GM21576 (cell line): Measurements from ENCODE around the gene KMT2A.
A peak's percentile ranks its signal among the peaks of the same experiment; 100 is the strongest.
"Not testable (repeated sequence)": the region's sequence is repeated elsewhere in the genome, so short reads cannot be mapped to it uniquely, and the experiment has no call there.

Experiments
- ATAC-seq: cut with Tn5 transposase; IDR thresholded peaks from one replicate; pipeline ENCODE4 v1.9.1; 2021; ENCODE audit warnings: mild to moderate bottlenecking, moderate library complexity; ENCODE audit not compliant: unreplicated experiment

KMT2A gene

GRCh38 chr11:118435893-118436624 is at the start of gene KMT2A:
TSS of gene KMT2A (plus strand) at chr11:118436492. CDS start at chr11:118436513, 21 bp downstream.
- peak; percentile 46 for ATAC-seq

GRCh38 chr11:118396097-118396501 is 40.2 kb upstream of the KMT2A start:
- ATAC-seq: no peak

- ATAC-seq: no peak
Observed at GRCh38 chr11:118397448-118397847, 38.8 kb upstream of the KMT2A start.

GRCh38 chr11:118398791-118399559 is 37.3 kb upstream of the KMT2A start:
- peak; percentile 48 for ATAC-seq

- ATAC-seq: peak; percentile 52
Observed at GRCh38 chr11:118401151-118401879, 35.0 kb upstream of the KMT2A start, which contains the start of gene ATP5MG. TSS of gene ATP5MG (plus strand) at chr11:118401606. CDS start at chr11:118401666, 60 bp downstream.

- ATAC-seq: peak; percentile 19
Observed at GRCh38 chr11:118401880-118402590, 34.3 kb upstream of the KMT2A start.

- ATAC-seq: not testable (repeated sequence)
Observed at GRCh38 chr11:118402594-118402993, 33.7 kb upstream of the KMT2A start.

GRCh38 chr11:118406599-118407166 is 29.6 kb upstream of the KMT2A start:
- no peak for ATAC-seq

GRCh38 chr11:118410055-118410745 is 26.1 kb upstream of the KMT2A start:
- ATAC-seq: no peak

GRCh38 chr11:118411530-118411929 is 24.8 kb upstream of the KMT2A start:
- no peak for ATAC-seq

GRCh38 chr11:118412921-118413320 is 23.4 kb upstream of the KMT2A start:
- ATAC-seq: no peak

- ATAC-seq: no peak
Observed at GRCh38 chr11:118415062-118415738, 21.1 kb upstream of the KMT2A start.

- no peak for ATAC-seq
Observed at GRCh38 chr11:118415739-118416068, 20.6 kb upstream of the KMT2A start.

GRCh38 chr11:118416900-118417299 is 19.4 kb upstream of the KMT2A start:
- ATAC-seq: not testable (repeated sequence)

GRCh38 chr11:118417801-118418200 is 18.5 kb upstream of the KMT2A start:
- no peak for ATAC-seq

GRCh38 chr11:118418766-118419165 is 17.5 kb upstream of the KMT2A start:
- no peak for ATAC-seq

- no peak for ATAC-seq
Observed at GRCh38 chr11:118427707-118428106, 8.6 kb upstream of the KMT2A start.

GRCh38 chr11:118430956-118431355 is 5.3 kb upstream of the KMT2A start:
- no peak for ATAC-seq

- ATAC-seq: no peak
Observed at GRCh38 chr11:118434123-118434552, 2.2 kb upstream of the KMT2A start.
